Measurements from ENCODE around the gene RNF145. TPM values are rescaled to one million over a fixed set of nuclear protein-coding genes. Genes with fewer than 3 reads are reported as not detected.

The RNF145 gene
- total and polyA plus RNA-seq, 2 of the 13 experiments (the other 11 are each of a cell fraction or from before 2014, with no cell fraction given): 24.6 TPM

- TF ChIP-seq RFXANK (CRISPR knock-in tag; IDR thresholded peaks at IDR 0.05) (no peak), GPBP1L1 (CRISPR knock-in tag; IDR thresholded peaks at IDR 0.05) (no peak), ZBTB21 (CRISPR knock-in tag; IDR thresholded peaks at IDR 0.05) (no peak), ZFP90 (CRISPR knock-in tag; IDR thresholded peaks at IDR 0.05; ENCODE audit: borderline replicate concordance) (no peak), FOXK2 (IDR thresholded peaks at IDR 0.05) (no peak), AKAP8 (CRISPR knock-in tag; IDR thresholded peaks at IDR 0.05) (no peak), ZNF142 (CRISPR knock-in tag; IDR thresholded peaks at IDR 0.05) (no peak), BRCA1 (CRISPR knock-in tag; IDR thresholded peaks at IDR 0.05) (no peak), HDAC2 (CRISPR knock-in tag; IDR thresholded peaks at IDR 0.05) (no peak), NONO (IDR thresholded peaks at IDR 0.05) (no peak), NONO (CRISPR knock-in tag; conservative IDR thresholded peaks at IDR 0.05) (no peak), ZNF766 (CRISPR knock-in tag; IDR thresholded peaks at IDR 0.05; ENCODE audit: borderline replicate concordance) (no peak)
- Histone ChIP-seq H3K79me2 (ENCODE audit: insufficient read depth, low read length) (peaks cover 14% of the 10 kb centered on the region), H2AFZ (ENCODE audit: low read length) (no peak overlapping the region), H3K4me1 (ENCODE audit: insufficient read depth, low read length) (peaks cover 34% of the 10 kb centered on the region), H3K27ac (ENCODE audit: extremely low read length, insufficient read depth, low read length) (no peak overlapping the region), H4K20me1 (ENCODE audit: insufficient read depth, low read length) (peaks cover 8% of the 10 kb centered on the region; the same call in 1 of the 2 replicates), H3K36me3 (replicated peaks in 1 of 2; ENCODE audit: control insufficient read depth in 1 of 2, insufficient read depth in 2 of 2, low read length in 2 of 2) (peaks cover 0 to 29% of the 10 kb centered on the region in 2 experiments; a peak in 3 of 5 replicates), H3K9me3 (ENCODE audit: low read length) (no peaks in the 10 kb centered on the region), H3K4me3 (replicated peaks in 1 of 3; ENCODE audit: insufficient read depth in 1 of 3, low read depth in 2 of 3, low read length in 3 of 3) (no peak overlapping the region), H3K27me3 (ENCODE audit: control insufficient read depth in 1 of 2, insufficient read depth in 2 of 2, low read length in 2 of 2) (no peaks in the 10 kb centered on the region), H3K4me2 (ENCODE audit: low read depth, low read length) (no peak overlapping the region), H3K9ac (ENCODE audit: insufficient read depth, low read depth, low read length) (no peak overlapping the region)
- ATAC-seq (no peak), DNase-seq (ENCODE audit: low spot score) (no peak), FAIRE-seq (no peak)
- WGBS (ENCODE audit: low lambda C conversion rate): 88% methylated on average over 10 of the region's 10 CpGs
- in situ Hi-C loops (cut with HindIII; ENCODE audit: extremely low pct_ligation_motif_present, low pct_unique_long_range_greater_than_20kb) (no loop called here), intact Hi-C loops (cut with micrococcal nuclease; ENCODE audit: unreplicated experiment) (no loop called here)
- POLR2A ChIA-PET: no interaction called here
- BruUV-seq (replicated peaks): no TSS peak
- CTCF ChIA-PET (ENCODE audit: low intra/inter-chr PET ratio, low total read pairs): no interaction called here
Measured at GRCh38 chr5:159185773-159186172, 23.6 kb downstream of the RNF145 start.

All from HepG2 (cell line).